ENCODE data around the gene CCL24.
"Not testable (repeated sequence)": the region's sequence is repeated elsewhere in the genome, so short reads cannot be mapped to it uniquely, and the experiment has no call there.

Gene CCL24

GRCh38 chr7:75818472-75818871 is 4.9 kb upstream of the CCL24 start:
- no peak for ATAC-seq

- no peak for ATAC-seq
Observed at GRCh38 chr7:75817116-75817515, 3.5 kb upstream of the CCL24 start.

- no peak for ATAC-seq
Observed at GRCh38 chr7:75815418-75816064, 1.9 kb upstream of the CCL24 start.

GRCh38 chr7:75814407-75814947 is 871 bp upstream of the CCL24 start:
- ATAC-seq: no peak

GRCh38 chr7:75813084-75813483 is 522 bp downstream of the CCL24 start:
- ATAC-seq: no peak

GRCh38 chr7:75811894-75812678 is 1.5 kb downstream of the CCL24 start:
- ATAC-seq: no peak

GRCh38 chr7:75809396-75809795 is 4.2 kb downstream of the CCL24 start:
- ATAC-seq: no peak

GRCh38 chr7:75808106-75808505 is 5.5 kb downstream of the CCL24 start:
- ATAC-seq: no peak

GRCh38 chr7:75807452-75807851 is 6.2 kb downstream of the CCL24 start:
- ATAC-seq: no peak

- no peak for ATAC-seq
Observed at GRCh38 chr7:75806560-75807307, 6.9 kb downstream of the CCL24 start.

- ATAC-seq: no peak
Observed at GRCh38 chr7:75804705-75805104, 8.9 kb downstream of the CCL24 start.

- no peak for ATAC-seq
Observed at GRCh38 chr7:75804004-75804403, 9.6 kb downstream of the CCL24 start.

- ATAC-seq: no peak
Observed at GRCh38 chr7:75802552-75802821, 11.1 kb downstream of the CCL24 start.

- no peak for ATAC-seq
Observed at GRCh38 chr7:75798770-75799169, 14.8 kb downstream of the CCL24 start.

GRCh38 chr7:75796420-75796819 is 17.2 kb downstream of the CCL24 start:
- ATAC-seq: no peak

GRCh38 chr7:75795831-75796285 is 17.7 kb downstream of the CCL24 start:
- no peak for ATAC-seq

GRCh38 chr7:75793676-75794075 is 19.9 kb downstream of the CCL24 start:
- ATAC-seq: no peak

- not testable (repeated sequence) for ATAC-seq
Observed at GRCh38 chr7:75792567-75792966, 21.0 kb downstream of the CCL24 start.

- no peak for ATAC-seq
Observed at GRCh38 chr7:75789361-75789924, 24.2 kb downstream of the CCL24 start.

GRCh38 chr7:75788154-75788847 is 25.3 kb downstream of the CCL24 start:
- ATAC-seq: not testable (repeated sequence)

- ATAC-seq: not testable (repeated sequence)
Observed at GRCh38 chr7:75783058-75783457, 30.5 kb downstream of the CCL24 start.

GRCh38 chr7:75780647-75781273 is 32.8 kb downstream of the CCL24 start:
- not testable (repeated sequence) for ATAC-seq

Data from activated CD4-positive, CD25-positive, alpha-beta regulatory T cell treated with anti-CD3 and anti-CD28 coated beads, Interleukin-2, amount 50 U/mL, for 24 hours (primary cell).